A673 (cell line): ENCODE results near the gene SORL1-AS1.

ENCODE experiments used
- CTCF ChIP-seq: fragments of 300-800, 200-600 bp; sonication (generic); conservative IDR thresholded peaks from 2 replicates; pipeline ENCODE4 v1.5.1; 2017; ENCODE audit warnings: low read depth, mild to moderate bottlenecking, antibody characterized with exemption, low read length, moderate library complexity, mixed read lengths
- EZH2 ChIP-seq: fragments of 200-600 bp; sonication (generic); IDR thresholded peaks from 2 replicates; pipeline ENCODE4 v1.6.1; 2017; ENCODE audit warnings: borderline replicate concordance, low read depth, mild to moderate bottlenecking, mixed read lengths, antibody characterized with exemption, low read length; ENCODE audit not compliant: poor library complexity, severe bottlenecking

- no peak for TF ChIP-seq CTCF
- no peak for TF ChIP-seq EZH2
These were observed 20.8 kb downstream of the SORL1-AS1 start for GRCh38 chr11:121431820-121432526.
